Stimulated activated naive B cell treated with anti-CD40 and anti-IgM and Interleukin-4, amounts not matched to agents 10 μg/mL and 1 μg/mL and 100 μg/mL, for 72 hours (primary cell): Measurements from ENCODE around the gene GPR146.
"Not testable (repeated sequence)": the region's sequence is repeated elsewhere in the genome, so short reads cannot be mapped to it uniquely, and the experiment has no call there.

Source experiments
- ATAC-seq, 2 donors: fragments of 150-1000 bp; cut with Tn5 transposase; replicated peaks; 2 replicates each; pipeline ENCODE4 v1.10.0; 2021; ENCODE audit warnings: moderate library complexity in 1 of 2
- DNase-seq: peaks from one replicate; pipeline ENCODE4 v3.0.0; 2021
- H3K27ac Mint-ChIP-seq: one replicate; pipeline ENCODE4 v1.8.0; 2022; ENCODE audit warnings: mild to moderate bottlenecking, mixed read lengths
- H3K27me3 Mint-ChIP-seq, 2 donors: one replicate each; pipeline ENCODE4 v1.8.0; 2022; ENCODE audit warnings: mixed read lengths in 2 of 2
- H3K36me3 Mint-ChIP-seq, 2 donors: one replicate each; pipeline ENCODE4 v1.8.0; 2022; ENCODE audit warnings: mixed read lengths in 2 of 2, mild to moderate bottlenecking in 1 of 2
- H3K4me1 Mint-ChIP-seq, 2 donors: one replicate each; pipeline ENCODE4 v1.8.0; 2022; ENCODE audit warnings: mixed read lengths in 2 of 2, mild to moderate bottlenecking in 1 of 2
- H3K4me3 Mint-ChIP-seq, 2 donors: one replicate each; pipeline ENCODE4 v1.8.0; 2022; ENCODE audit warnings: mild to moderate bottlenecking in 2 of 2, mixed read lengths in 2 of 2, moderate library complexity in 1 of 2
- H3K9me3 Mint-ChIP-seq, 2 donors: one replicate each; pipeline ENCODE4 v1.8.0; 2022; ENCODE audit warnings: mixed read lengths in 2 of 2, mild to moderate bottlenecking in 1 of 2

GPR146 gene

DNA sequence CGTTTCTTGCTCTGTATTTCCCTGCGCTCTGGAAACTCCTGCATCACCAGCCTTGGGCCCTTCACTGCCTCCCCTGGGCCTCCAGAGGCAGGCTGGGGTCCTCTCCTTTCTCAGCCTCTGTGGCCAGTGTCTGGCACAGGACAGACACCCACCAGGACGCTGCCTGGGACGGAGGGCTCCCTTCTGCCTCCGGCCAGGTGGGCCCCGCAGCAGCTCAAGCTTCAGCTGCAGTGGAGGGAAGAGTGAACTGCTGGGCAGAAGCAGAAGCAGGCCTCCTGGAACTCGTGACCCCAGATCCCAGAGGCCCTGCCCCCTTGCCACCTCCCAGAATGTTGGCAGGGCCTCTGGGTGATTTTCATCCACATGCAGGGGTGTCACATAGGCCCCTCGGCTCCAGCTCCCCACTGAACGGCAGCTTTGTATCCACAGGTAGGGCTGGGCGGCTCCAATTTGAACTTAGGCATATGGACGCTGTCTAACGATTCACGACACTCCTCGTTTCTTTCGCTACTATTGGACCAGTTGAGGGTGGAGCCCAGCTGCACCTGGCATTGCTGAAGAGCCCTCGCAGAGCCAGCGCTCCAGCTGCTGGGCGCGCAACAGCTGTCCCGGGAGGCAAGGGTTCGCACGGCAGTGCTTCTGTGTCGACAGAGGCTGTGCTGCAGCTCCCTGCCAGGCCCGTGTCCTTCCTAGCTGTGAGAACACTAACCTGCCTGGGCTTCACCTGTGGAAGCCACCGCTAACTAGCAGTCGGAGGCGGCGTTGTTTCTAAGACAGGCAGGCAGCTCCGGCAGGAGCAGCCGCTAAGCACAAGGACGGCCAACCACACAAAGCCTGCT, 18.4 kb upstream of the GPR146 start:
- Mint-ChIP-seq H3K27ac (peak overlapping the region; percentile 83), H3K4me1 (peaks cover 68 to 86% of the 10 kb centered on the region in 2 donors), H3K4me3 (peak overlapping the region; percentile 91 to 92), H3K9me3 (no peaks in the 10 kb centered on the region), H3K36me3 (peaks cover 52 to 58% of the 10 kb centered on the region in 2 donors), H3K27me3 (no peaks in the 10 kb centered on the region)
- no peak for DNase-seq
- no peak for ATAC-seq

- Mint-ChIP-seq H3K27ac (peak overlapping the region; percentile 83), H3K9me3 (no peaks in the 10 kb centered on the region), H3K27me3 (no peaks in the 10 kb centered on the region), H3K4me3 (peak overlapping the region; percentile 91 to 92), H3K36me3 (peaks cover 47 to 52% of the 10 kb centered on the region in 2 donors), H3K4me1 (peaks cover 66 to 84% of the 10 kb centered on the region in 2 donors)
- no peak for DNase-seq
- ATAC-seq, result no peak
These were observed 17.6 kb upstream of the GPR146 start for GRCh38 chr7:1026721-1027161.

DNA sequence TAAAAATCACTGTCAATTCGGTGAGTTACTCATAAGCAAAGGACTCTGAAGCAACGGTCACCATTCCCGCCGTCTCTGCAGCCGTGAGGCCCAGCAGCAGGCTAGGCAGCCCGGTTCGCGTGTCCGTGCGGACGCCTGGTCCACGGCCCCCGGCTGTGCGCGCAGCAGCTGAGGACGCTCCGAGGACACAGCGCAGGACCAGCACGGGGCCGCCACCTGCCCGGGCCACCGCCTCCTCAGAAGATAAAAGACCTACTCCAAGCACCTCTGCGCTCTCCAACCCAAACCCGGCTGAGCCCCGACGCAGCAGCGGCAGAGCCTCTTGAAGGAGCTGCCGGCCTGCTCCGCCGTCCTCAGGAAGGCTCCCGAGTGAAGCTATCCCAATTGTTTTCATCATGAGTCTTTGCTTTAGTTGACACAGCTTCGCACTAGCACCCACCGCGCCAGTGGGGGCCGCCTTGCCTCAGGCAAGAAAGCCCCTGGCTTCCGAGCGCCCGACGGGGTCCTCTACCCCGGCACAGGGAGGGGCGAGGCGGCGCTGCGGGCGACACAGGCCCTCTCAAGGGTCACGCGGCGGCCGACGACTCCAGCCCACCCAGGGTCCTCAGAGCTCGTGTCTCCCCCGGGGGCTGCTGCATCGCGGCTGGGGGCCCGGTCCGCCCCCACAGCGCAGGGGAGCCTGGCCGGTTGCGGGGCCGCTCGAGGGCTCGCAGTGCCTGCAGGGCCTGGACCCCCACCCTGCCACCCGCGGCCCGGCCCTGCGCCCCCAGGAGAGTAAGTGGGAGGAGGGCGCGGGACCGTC, 16.9 kb upstream of the GPR146 start:
- H3K4me3 Mint-ChIP-seq, result peak overlapping the region; percentile 91 to 92
- no peak for ATAC-seq
- no peak for DNase-seq
- H3K36me3 Mint-ChIP-seq, result peaks cover 43 to 48% of the 10 kb centered on the region in 2 donors
- no peaks in the 10 kb centered on the region for H3K9me3 Mint-ChIP-seq
- H3K4me1 Mint-ChIP-seq, result peaks cover 63 to 80% of the 10 kb centered on the region in 2 donors
- H3K27ac Mint-ChIP-seq, result peak overlapping the region; percentile 94
- no peaks in the 10 kb centered on the region for H3K27me3 Mint-ChIP-seq

GRCh38 chr7:1028044-1028770, 16.1 kb upstream of the GPR146 start:
- Mint-ChIP-seq H3K27me3 (no peaks in the 10 kb centered on the region), H3K4me1 (peaks cover 59 to 72% of the 10 kb centered on the region in 2 donors), H3K27ac (peak overlapping the region; percentile 91), H3K36me3 (peaks cover 35 to 40% of the 10 kb centered on the region in 2 donors), H3K4me3 (peak overlapping the region; percentile 91 to 92), H3K9me3 (no peaks in the 10 kb centered on the region)
- ATAC-seq (peak; percentile 53 to 64), DNase-seq (peak; percentile 87)

GRCh38 chr7:1028775-1029636, 15.3 kb upstream of the GPR146 start:
- no peaks in the 10 kb centered on the region for H3K9me3 Mint-ChIP-seq
- peaks cover 31 to 40% of the 10 kb centered on the region in 2 donors for H3K36me3 Mint-ChIP-seq
- H3K4me1 Mint-ChIP-seq, result peaks cover 51 to 64% of the 10 kb centered on the region in 2 donors
- peak overlapping the region; percentile 80 to 89 for H3K4me3 Mint-ChIP-seq
- DNase-seq (peak; percentile 74), ATAC-seq (peak; percentile 52 to 55)
- H3K27ac Mint-ChIP-seq, result peak overlapping the region; percentile 91
- H3K27me3 Mint-ChIP-seq, result no peaks in the 10 kb centered on the region

- no peak for ATAC-seq
- no peak for DNase-seq
- H3K4me3 Mint-ChIP-seq, result peak overlapping the region; percentile 76 to 89
- H3K4me1 Mint-ChIP-seq, result peaks cover 45 to 56% of the 10 kb centered on the region in 2 donors
- peak overlapping the region; percentile 84 for H3K27ac Mint-ChIP-seq
- peaks cover 26 to 38% of the 10 kb centered on the region in 2 donors for H3K36me3 Mint-ChIP-seq
- no peaks in the 10 kb centered on the region for H3K27me3 Mint-ChIP-seq
- no peaks in the 10 kb centered on the region for H3K9me3 Mint-ChIP-seq
These were observed 14.5 kb upstream of the GPR146 start for GRCh38 chr7:1029637-1030443.

DNA sequence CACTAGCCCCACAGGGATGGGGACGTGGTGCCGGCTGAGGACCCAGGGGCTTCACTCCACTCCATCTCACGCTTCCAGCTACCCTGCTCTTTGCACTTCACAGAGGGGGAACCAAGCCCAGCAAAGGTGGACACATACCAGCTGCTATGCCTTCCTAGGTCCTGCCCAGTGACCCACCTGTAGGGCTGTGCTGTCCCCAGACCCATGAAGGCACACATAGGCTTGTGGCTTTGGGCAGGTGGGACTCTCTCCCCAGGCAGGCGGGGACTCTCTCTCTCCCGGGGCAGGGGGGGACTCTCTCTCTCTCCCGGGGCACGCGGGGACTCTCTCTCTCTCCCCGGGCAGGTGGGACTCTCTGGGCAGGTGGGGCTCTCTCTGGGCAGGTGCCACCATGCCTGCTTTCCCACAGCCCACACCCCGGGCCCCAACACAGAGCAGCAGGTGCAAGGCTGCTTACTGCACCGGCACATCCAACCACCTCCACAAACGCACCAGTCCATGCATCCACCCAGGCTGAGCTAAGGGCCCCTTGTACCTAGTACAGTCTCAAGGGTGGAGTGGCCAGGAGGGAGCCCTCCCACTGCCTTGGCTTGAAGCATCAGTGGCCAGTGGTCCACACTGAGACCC, 13.8 kb upstream of the GPR146 start:
- H3K27ac Mint-ChIP-seq, result peak overlapping the region; percentile 84
- no peak for DNase-seq
- H3K36me3 Mint-ChIP-seq, result peaks cover 19 to 39% of the 10 kb centered on the region in 2 donors
- H3K4me3 Mint-ChIP-seq, result peak overlapping the region; percentile 9 to 76
- no peak for ATAC-seq
- no peaks in the 10 kb centered on the region for H3K9me3 Mint-ChIP-seq
- peaks cover 39 to 49% of the 10 kb centered on the region in 2 donors for H3K4me1 Mint-ChIP-seq
- no peaks in the 10 kb centered on the region for H3K27me3 Mint-ChIP-seq

DNA sequence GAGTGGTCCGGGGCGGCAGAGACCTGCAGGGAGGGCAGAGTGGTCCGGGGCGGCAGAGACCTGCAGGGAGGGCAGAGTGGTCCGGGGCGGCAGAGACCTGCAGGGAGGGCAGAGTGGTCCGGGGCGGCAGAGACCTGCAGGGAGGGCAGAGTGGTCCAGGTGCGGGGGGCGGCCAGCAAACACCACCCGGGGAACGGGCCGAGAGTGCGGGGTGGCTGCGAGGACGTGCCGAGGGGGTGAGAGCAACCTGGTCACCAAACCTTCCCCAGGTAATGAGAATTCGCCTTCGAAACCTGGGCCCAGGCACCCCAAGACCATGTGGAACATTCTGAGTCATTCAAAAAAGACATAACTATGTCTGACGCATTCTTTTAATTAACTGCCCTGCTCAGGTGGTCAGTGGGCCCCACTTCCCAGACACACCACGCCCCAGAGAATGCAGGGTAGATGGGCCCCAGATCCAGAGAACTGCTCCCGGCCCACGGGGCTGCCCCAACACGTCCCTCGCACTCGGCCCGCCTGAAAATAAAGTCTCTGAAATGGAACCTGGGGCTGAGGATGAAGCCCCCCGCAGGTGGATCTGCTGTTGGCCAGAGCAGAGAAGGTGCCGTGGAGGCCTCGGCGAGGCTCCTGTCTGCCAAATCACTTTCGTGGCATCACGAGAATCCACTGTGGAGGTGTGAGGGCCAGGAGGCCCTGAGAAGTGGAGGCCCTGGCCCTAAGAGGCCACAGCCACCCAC, 12.5 kb upstream of the GPR146 start:
- peaks cover 9 to 28% of the 10 kb centered on the region in 2 donors for H3K36me3 Mint-ChIP-seq
- H3K9me3 Mint-ChIP-seq, result no peaks in the 10 kb centered on the region
- H3K27me3 Mint-ChIP-seq, result no peaks in the 10 kb centered on the region
- no peak for DNase-seq
- no peak overlapping the region for H3K4me3 Mint-ChIP-seq
- no peak for ATAC-seq
- peaks cover 27 to 36% of the 10 kb centered on the region in 2 donors for H3K4me1 Mint-ChIP-seq
- no peak overlapping the region for H3K27ac Mint-ChIP-seq

DNA sequence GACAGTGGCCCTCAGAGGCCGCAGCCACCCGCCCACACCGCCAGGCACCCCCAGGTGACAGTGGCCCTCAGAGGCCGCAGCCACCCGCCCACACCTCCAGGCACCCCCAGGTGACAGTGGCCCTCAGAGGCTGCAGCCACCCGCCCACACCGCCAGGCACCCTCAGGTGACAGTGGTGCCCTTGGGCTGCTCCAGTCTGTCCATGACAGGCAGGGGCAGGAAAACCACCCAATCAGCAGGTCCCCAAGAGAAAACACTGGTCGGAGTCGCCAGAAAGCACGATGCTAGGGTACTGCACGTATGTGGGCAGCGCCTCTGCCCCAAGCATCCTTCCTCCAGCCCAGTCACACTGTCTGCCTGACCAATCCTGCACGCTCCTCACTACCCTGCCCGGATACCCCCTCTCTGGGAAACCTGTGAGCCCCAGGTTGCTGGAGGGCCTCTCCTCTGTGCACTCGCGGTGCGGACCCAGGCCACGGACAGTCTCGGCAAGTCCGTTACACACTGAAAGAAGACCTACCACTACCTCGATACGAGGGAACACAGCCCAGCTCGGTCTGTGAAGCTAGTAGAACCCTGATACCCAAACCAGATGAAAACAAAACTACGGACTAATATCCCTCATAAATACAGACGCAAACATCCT, 11.7 kb upstream of the GPR146 start:
- peaks cover 4 to 22% of the 10 kb centered on the region in 2 donors for H3K36me3 Mint-ChIP-seq
- H3K9me3 Mint-ChIP-seq, result no peaks in the 10 kb centered on the region
- DNase-seq (no peak), ATAC-seq (no peak)
- peaks cover 22 to 28% of the 10 kb centered on the region in 2 donors for H3K4me1 Mint-ChIP-seq
- no peak overlapping the region for H3K27ac Mint-ChIP-seq
- H3K4me3 Mint-ChIP-seq, result no peak overlapping the region
- no peaks in the 10 kb centered on the region for H3K27me3 Mint-ChIP-seq

DNA sequence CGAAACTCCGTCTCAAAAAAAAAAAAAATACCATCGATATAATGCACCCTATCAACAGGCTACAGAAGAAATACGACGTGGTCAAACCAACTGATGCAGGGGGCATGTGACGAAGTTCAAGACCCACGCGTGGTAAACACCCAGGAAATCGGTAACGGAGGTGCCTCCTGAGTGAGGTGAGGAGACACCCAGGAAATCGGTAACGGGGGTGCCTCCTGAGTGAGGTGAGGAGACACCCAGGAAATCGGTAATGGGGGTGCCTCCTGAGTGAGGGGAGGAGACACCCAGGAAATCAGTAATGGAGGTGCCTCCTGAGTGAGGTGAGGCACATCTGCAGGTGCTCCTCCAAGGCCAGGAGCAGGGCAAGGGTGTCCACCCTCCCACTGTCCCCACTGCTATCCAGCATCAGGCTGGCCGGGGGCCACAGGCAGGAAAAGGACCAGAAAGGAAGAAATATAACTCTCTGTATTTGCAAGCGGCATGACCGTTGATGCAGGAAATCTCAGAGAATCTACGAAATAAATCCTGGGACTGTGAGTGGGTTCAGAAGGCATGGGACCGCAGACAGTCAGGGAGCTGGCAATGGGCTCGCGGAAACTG, 10.7 kb upstream of the GPR146 start:
- Mint-ChIP-seq H3K27ac (no peak overlapping the region), H3K36me3 (peaks cover 4 to 22% of the 10 kb centered on the region in 2 donors), H3K4me3 (no peak overlapping the region), H3K9me3 (no peaks in the 10 kb centered on the region), H3K4me1 (peaks cover 22 to 26% of the 10 kb centered on the region in 2 donors), H3K27me3 (no peaks in the 10 kb centered on the region)
- DNase-seq (no peak), ATAC-seq (no peak)

DNA sequence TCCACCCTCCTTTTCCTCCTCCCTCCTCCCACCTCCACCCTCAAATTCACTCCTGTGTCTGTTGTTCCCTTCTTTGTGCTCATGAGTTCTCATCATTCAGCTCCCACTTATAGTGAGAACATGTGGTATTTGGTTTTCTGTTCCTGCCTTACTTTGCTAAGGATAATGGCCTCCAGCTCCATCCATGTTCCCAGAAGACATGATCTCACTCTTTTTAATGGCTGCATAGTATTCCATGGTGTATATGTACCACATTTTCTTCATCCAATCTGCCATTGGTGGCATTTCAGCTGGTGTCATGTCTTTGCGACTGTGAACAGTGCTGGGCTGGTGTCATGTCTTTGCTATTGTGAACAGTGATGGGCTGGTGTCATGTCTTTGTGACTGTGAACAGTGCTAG, 9.6 kb upstream of the GPR146 start:
- Mint-ChIP-seq H3K36me3 (peaks cover 4 to 21% of the 10 kb centered on the region in 2 donors), H3K4me1 (peaks cover 15 to 17% of the 10 kb centered on the region in 2 donors)
- not testable (repeated sequence) for DNase-seq, H3K9me3 Mint-ChIP-seq, H3K27me3 Mint-ChIP-seq, H3K27ac Mint-ChIP-seq, ATAC-seq, H3K4me3 Mint-ChIP-seq
